Right lobe of liver (tissue), 4 donors: ENCODE results near the gene UCK1.

Experiments used
- CTCF ChIP-seq, 4 donors: fragments of 200-600 bp in 3 of 4; fragments of 450-650 bp in 1 of 4; IDR thresholded peaks; one replicate each; pipeline versions ENCODE4 v1.5.1 to v1.8.0; 2016 to 2022; ENCODE audit warnings: antibody characterized with exemption in 4 of 4, mild to moderate bottlenecking in 2 of 4
- POLR2A ChIP-seq: fragments of 450-650 bp; IDR thresholded peaks from one replicate; pipeline ENCODE4 v1.6.1; 2017; ENCODE audit warnings: antibody characterized with exemption, mild to moderate bottlenecking
- donor health status: DM: no; HTN: no; CAD: no.
- donor health status: DM: no; HTN: no; CAD: no.
- donor health status: DM: no; HTN: yes; CAD: no.

DNA sequence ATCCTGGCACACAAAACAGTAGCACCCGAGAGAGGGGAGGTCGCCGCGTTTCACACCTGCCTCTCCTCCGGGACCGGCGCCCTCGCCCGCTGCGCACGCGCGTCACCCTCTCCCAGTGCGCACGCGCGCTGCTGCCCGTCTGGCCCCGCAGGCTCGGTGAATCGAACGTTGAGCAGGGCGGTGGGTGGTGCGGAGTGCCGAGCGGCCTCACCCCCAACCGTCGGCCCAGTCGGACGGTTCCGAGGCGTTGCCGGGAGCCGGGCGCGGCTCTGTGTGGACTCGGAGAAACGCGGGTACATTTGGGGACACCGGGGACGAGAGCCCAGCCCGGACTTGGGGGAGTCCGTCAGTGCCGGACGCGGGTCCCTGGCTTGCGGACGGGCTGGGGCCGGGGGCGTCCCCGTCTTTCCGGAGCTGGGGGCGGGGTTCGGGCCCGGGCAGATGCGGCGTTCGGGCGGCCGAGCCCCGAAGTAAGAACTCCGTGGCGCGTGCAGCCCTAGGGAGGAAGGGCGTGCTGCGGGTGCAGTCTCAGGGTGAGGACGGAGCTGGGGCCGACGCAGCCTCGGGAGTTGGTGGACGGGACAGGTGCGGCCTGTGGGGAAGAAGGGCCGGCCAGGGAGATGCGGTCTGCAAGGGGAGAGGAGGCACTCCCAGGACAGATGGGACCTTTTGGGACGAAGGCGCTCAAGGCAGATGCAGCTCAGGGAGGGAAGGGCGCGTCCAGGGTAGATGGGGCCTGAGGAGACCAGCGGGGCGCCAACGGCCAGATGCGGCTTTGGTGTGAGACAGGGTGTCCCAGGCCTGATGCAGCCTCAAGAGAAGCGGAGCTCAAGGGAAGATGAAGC lies 28.1 kb downstream of the UCK1 start, which contains the start of gene POMT1:
- TF ChIP-seq CTCF (IDR thresholded peaks at IDR 0.05) (no peak), POLR2A (peak; percentile 34)
